NCI-H128 (cell line): ENCODE measurements around the gene ZNF101.
"Not testable (repeated sequence)": the region's sequence is repeated elsewhere in the genome, so short reads cannot be mapped to it uniquely, and the experiment has no call there.

ENCODE experiments used
- DNase-seq: peaks from one replicate; lab custom pipeline; 2025; ENCODE audit not compliant: unreplicated experiment; lab: John Stamatoyannopoulos, UW

ZNF101 gene

GRCh38 chr19:19659646-19660245 is 8.9 kb upstream of the ZNF101 start:
- no peak for DNase-seq

- DNase-seq, result no peak
Measured at GRCh38 chr19:19661141-19661674, 7.4 kb upstream of the ZNF101 start.

- DNase-seq, result no peak
Measured at GRCh38 chr19:19661675-19662251, 6.9 kb upstream of the ZNF101 start.

- DNase-seq, result no peak
Measured at GRCh38 chr19:19662344-19662743, 6.3 kb upstream of the ZNF101 start.

GRCh38 chr19:19662871-19663255 is 5.8 kb upstream of the ZNF101 start:
- DNase-seq, result no peak

GRCh38 chr19:19663256-19664120 is 5.2 kb upstream of the ZNF101 start, which contains the start of gene ATP13A1:
TSS of gene ATP13A1 (minus strand) at chr19:19663676. CDS start at chr19:19663666, 10 bp downstream.
- DNase-seq, result peak; percentile 96

GRCh38 chr19:19665420-19665948 is 3.2 kb upstream of the ZNF101 start:
- DNase-seq, result not testable (repeated sequence)

- no peak for DNase-seq
Measured at GRCh38 chr19:19670070-19670551, 1.5 kb downstream of the ZNF101 start.

GRCh38 chr19:19672816-19673215 is 4.2 kb downstream of the ZNF101 start:
- DNase-seq, result no peak

- no peak for DNase-seq
Measured at GRCh38 chr19:19674315-19674714, 5.7 kb downstream of the ZNF101 start.

- DNase-seq, result no peak
Measured at GRCh38 chr19:19677579-19677978, 8.9 kb downstream of the ZNF101 start.

GRCh38 chr19:19679176-19680073 is 10.8 kb downstream of the ZNF101 start:
- DNase-seq, result no peak

- not testable (repeated sequence) for DNase-seq
Measured at GRCh38 chr19:19686119-19686518, 17.5 kb downstream of the ZNF101 start.

- no peak for DNase-seq
Measured at GRCh38 chr19:19686580-19686979, 17.9 kb downstream of the ZNF101 start.

- DNase-seq, result no peak
Measured at GRCh38 chr19:19687090-19687489, 18.5 kb downstream of the ZNF101 start.

- DNase-seq, result not testable (repeated sequence)
Measured at GRCh38 chr19:19689023-19689422, 20.4 kb downstream of the ZNF101 start.

- no peak for DNase-seq
Measured at GRCh38 chr19:19691683-19692082, 23.0 kb downstream of the ZNF101 start.

GRCh38 chr19:19696386-19696785 is 27.7 kb downstream of the ZNF101 start:
- DNase-seq, result no peak

GRCh38 chr19:19697589-19697988 is 28.9 kb downstream of the ZNF101 start:
- DNase-seq, result no peak

GRCh38 chr19:19700493-19700892 is 31.9 kb downstream of the ZNF101 start:
- not testable (repeated sequence) for DNase-seq
